ENCODE data around the gene TSC22D3.

DNA sequence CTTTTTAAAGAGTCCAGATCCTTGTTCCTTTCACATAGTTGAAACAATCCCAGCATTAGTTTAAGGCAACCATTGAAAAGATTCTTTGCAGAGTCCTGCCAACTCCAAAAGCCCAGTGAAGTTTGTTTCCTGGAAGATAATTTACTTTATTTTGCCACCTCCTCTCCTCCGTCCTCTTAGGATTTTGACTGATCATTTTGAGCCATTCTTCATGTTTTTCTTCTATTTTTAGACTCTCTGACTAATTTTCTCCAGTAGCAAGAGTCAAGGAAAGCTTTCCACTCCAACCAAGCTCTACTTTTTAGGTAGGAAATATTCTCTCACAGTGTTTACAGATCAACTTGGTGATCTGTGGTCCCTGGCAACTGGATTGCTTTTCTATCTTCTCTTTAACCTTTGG, 12.2 kb upstream of the TSC22D3 start:
- TF ChIP-seq POLR2AphosphoS5 (IDR thresholded peaks at IDR 0.05; ENCODE audit: low read depth, low read length) (no peak), TAF1 (IDR thresholded peaks at IDR 0.05; ENCODE audit: borderline replicate concordance, insufficient read depth, low read length) (no peak), SIN3A (IDR thresholded peaks at IDR 0.05; ENCODE audit: borderline replicate concordance, insufficient read depth, low read length) (no peak)
- TF ChIP-seq, protein P1, sequence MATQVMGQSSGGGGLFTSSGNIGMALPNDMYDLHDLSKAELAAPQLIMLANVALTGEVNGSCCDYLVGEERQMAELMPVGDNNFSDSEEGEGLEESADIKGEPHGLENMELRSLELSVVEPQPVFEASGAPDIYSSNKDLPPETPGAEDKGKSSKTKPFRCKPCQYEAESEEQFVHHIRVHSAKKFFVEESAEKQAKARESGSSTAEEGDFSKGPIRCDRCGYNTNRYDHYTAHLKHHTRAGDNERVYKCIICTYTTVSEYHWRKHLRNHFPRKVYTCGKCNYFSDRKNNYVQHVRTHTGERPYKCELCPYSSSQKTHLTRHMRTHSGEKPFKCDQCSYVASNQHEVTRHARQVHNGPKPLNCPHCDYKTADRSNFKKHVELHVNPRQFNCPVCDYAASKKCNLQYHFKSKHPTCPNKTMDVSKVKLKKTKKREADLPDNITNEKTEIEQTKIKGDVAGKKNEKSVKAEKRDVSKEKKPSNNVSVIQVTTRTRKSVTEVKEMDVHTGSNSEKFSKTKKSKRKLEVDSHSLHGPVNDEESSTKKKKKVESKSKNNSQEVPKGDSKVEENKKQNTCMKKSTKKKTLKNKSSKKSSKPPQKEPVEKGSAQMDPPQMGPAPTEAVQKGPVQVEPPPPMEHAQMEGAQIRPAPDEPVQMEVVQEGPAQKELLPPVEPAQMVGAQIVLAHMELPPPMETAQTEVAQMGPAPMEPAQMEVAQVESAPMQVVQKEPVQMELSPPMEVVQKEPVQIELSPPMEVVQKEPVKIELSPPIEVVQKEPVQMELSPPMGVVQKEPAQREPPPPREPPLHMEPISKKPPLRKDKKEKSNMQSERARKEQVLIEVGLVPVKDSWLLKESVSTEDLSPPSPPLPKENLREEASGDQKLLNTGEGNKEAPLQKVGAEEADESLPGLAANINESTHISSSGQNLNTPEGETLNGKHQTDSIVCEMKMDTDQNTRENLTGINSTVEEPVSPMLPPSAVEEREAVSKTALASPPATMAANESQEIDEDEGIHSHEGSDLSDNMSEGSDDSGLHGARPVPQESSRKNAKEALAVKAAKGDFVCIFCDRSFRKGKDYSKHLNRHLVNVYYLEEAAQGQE (IDR thresholded peaks at IDR 0.05; ENCODE audit: insufficient read depth in 1 of 2, low read depth in 2 of 2, low read length in 2 of 2): no peak

All from PFSK-1 (cell line).